ENCODE results near the gene ZFR2.
"Not testable (repeated sequence)": the region's sequence is repeated elsewhere in the genome, so short reads cannot be mapped to it uniquely, and the experiment has no call there.

The ZFR2 gene

DNA sequence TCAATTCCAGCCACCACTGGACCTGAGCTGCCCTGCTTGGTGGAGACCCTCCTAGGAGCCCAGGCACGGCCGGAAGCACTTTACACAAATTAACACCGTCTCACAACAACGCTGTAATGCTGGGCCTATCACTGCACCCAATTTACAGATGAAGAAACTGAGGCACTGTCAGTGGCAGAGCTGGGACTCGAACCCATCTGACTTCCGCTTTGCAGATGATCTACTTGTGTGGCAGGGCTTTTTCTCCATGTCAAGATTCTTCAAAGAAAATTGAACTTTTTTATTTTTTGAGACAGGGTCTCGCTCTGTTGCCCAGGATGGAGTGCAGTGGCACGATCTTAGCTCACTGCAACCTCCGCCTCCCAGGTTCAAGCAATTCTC, 33.8 kb downstream of the ZFR2 start:
- no peak for DNase-seq

DNA sequence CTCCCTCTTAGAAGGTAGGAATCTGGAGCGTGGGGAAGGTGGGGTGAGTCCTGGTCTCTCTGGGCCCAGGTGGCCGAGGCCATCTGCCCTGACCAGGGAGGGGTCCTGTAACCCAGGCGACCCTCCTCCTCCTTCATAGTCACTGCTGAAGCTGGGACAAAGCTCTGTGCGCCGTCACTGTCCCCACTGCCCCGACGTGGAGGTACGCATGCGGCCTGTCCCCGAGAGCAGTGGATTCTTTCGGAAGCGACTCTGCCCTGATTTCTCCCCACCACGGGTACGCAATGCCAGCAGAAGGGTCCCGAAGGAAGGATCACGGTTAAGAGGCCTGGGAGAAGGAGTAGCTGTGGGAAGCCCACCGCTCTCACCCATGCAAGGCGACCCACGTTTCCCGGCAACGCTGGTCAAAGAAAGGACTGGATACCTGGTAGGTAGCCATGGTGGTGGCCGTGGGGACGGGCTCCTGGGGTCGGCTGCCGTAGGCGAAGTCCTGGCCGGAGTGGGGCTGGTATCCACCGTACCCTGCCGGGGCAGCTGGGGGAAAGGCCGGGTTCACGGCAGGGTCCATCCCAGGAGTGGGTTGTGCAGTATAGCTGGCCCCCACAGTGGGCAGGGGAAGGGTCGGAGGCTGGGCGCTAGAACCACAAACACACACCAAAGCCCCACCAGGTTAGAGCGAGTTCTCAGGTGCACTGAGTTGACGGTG, 34.3 kb downstream of the ZFR2 start:
- no peak for DNase-seq

DNA sequence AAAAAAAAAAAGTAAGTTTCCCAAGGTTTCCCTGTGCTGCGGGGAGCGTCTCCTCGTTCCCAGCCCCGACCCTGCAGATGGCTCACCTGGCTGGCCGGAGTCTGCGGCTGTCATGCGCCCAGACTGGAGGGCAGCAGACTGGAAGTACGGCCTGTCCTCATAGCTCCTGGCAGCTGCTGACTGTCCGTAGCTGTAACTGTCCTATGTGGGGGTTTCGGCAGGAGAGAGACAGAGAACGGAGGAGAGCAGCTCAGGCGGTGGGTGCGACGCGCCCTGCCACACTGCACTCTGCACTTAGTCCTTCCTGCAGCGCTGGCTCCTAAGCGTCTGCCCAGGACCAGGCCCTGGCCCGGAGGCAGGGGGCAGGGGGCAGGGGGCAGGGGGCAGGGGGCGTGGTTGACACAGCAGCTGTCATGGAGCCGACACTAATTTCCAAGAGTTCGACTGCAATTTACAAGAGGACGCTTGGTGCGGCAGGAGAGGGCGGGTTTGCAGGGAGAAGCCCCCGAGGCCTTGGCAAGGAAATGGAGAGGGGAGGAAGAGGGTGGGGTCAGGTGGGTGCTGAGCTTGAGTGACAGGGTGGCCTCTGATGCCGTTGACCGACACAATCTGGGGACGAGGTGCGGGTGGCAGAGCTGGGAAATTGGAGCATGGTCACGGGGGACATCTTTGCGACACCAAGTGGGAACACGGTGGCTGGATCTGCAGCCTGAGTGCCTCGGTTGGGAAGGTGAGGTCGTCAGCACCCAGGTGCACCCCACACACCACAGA, 35.1 kb downstream of the ZFR2 start:
- no peak for DNase-seq

DNA sequence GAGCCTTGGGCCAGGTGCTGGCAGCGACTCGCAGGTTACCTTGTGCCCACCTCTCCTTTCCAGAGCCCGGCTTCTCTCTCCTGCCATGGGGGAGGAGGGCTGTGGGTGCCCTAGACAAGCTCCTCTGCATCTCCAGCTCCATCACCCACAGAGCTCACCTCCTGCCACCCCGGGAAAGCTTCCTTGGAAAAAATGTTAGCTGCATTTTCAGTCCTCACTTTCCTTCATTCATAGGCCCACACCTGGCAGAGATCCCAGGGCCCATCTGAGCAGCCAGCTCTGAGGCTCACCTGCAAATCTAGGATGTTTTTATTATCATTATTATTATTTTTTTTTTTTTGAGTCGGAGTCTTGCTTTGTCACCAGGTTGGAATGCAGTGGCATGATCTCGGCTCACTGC, 36.8 kb downstream of the ZFR2 start:
- DNase-seq, result no peak

DNA sequence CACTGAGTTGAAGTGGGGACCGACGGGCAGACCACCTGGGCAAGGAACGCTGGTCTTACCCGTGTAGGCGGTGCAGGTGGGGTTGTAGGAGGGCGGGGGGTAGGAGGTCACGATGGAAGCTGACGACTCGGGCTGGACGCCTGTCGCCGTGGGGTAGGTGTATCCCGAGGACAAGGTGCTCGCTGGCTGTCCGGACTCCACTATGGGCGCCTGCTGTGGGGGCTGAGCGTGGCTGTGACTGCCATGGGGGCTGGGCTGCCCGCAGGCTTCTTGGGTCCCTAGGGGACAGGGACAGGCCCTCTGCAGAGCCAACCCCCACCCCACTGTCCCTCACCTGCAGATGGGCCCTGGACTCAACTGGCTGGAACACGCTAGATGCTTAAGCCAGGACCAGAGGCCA, 37.2 kb downstream of the ZFR2 start:
- no peak for DNase-seq

DNA sequence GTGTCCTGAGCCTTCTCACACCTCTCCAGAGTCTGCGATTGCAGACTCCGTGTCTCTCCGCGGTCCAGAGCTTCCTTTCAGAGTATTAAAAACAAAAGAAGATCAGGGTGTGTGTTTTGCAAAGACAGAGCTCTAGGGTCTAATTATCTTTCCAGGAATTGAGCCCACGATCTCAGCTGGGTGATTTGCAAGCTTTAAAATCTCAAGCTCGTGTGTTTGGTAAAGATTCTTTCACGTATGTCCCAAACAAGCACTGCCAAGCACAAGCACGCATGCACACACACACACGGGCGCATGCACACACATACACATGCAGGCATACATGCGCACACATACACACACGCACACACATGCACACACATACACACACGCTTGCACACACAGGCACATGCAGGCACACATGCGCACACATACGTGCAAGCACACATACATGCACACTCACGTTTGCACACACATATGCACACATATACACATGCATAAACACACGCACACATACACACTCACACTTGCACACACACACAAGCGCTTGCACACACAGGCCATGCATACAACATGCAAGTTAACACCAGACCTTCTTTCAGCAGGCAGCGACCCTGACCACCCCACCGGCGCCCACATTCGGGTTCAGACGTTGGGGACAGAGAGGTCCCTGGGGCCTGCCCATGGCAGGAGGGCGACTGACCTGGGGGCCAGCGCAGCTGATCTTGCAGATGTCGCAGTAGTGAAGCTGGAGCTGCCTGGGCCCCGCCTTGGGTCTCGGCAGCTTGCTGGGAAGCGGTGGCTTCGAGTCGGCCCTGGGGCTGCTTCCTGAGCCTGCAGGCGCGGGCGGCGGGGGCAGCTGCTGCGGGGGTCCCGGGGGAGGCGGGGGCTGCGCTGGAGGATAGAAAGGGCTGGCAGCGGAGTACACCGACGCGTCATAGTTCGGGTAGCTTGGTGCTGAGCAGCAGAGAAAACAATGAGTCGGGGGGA, 37.9 kb downstream of the ZFR2 start:
- DNase-seq, result no peak

DNA sequence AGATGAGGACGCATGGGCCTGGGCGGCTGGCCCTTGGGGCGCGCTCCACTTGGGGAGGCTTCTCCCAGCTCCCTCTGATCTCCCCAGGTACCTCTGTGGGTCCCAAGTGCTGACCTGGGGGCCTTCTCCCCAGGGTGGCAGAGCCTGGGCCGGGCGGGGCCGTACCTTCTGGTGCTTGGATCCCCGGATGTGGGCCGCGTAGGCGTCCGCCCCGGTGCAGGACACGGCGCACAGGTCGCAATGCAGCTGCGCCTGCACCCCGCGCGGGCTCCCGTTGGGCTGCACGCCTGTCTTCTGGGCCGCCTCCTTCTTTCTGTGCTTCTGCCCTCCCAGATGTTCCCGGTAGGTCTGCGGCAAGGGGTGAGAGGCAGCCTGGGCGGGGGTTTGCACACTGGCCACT, 41.5 kb downstream of the ZFR2 start:
- no peak for DNase-seq

DNA sequence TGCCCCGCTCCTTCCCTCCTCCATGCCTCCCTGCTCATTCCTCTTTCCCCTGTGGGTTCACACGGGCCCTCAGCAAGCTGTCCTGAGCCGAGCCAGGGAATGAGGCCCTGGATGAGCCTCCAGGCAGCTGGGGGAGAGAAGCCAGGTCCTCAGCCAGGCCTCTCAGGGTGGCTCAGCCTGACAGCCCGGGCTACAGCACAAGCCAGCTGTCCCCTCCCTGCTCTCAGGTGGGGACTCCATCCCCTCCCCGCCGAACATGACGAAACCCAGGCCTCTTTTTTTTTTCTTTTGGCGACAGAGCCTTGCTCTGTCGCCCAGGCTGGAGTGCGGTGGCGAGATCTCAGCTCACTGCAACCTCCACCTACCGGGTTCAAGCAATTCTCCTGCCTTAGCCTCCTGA, 42.7 kb downstream of the ZFR2 start:
- no peak for DNase-seq

DNA sequence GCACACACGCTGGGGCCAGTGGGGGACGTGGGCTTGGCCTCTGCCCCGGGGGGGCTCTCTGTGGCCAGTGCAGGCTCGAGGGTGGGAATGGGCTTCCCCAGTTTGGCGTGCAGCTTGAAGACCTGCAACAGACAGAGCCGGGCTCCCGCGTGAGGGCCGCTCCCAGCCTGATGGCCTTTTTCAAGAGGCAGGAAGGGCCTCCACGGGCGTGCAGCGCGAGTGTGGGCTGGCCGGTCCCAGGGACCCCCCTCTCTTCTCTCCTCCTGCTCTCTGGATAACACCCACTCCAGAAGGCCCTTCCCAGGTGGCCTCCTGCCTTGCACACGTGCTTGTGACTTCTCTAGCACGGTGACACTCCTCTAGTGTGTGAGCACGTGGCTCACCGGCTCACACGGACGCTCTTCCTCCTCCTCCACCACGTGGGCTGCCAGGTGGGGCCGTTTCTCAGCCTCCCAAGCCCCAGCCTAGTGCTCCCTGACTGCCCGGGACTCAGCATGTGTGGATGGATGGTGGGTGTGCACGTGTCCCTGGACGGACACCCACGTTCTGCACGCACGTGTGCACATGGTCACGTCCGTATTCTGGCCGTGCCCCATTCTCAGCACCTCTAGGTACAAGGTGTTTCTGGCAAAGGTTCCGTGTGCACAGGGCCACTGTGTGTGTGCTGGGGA, 43.4 kb downstream of the ZFR2 start:
- DNase-seq, result no peak

DNA sequence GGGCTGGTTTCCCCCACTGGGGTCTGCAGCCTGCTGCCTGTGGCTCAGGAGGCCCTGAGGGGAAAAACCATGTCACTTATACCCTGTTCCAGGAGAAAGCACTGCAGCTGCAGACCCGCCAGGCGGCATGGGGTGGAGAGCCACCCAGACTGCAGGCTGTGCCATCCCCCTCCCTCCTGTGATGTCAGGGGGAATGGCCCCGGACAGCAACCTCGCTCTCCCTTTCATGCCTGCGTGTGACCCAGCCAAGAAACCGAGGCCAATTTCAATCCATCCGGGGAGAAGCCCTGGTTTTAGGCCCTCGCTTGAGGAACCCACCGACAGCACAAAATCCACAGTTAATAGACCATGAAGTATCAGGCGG, 45.5 kb downstream of the ZFR2 start:
- DNase-seq, result no peak

DNA sequence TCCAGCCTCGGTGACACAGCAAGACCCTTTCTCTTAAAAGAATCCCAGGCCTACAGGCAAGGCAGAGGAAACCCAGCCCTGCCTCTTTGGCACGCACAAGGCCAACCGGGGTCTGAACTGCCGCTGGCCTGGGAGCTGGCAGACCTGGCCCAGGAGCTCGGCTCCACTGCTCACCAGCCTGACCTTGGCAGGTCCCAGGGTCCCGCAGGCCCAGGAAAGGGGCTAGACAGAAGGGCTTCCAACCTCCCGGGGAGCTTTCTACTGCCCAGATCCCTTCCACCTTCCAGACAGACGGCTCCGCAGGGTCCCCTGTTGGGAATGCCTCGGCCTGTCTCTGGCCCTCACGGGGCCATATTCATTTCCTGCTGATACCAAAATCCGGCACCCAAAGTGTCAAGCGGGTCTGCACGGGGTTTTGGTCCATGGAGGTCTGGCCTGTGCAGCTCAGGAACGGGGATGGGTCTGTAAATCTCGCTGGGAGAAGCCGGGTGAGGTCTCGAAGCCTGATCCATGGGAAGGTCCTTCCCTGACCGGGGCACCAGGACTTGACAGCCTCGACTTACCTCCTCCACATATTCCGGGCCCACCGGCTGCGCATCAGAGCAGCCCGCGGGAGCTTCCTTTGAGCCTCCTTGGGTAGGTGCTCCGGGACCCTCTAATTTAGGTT, 46.0 kb downstream of the ZFR2 start:
- DNase-seq, result no peak

DNA sequence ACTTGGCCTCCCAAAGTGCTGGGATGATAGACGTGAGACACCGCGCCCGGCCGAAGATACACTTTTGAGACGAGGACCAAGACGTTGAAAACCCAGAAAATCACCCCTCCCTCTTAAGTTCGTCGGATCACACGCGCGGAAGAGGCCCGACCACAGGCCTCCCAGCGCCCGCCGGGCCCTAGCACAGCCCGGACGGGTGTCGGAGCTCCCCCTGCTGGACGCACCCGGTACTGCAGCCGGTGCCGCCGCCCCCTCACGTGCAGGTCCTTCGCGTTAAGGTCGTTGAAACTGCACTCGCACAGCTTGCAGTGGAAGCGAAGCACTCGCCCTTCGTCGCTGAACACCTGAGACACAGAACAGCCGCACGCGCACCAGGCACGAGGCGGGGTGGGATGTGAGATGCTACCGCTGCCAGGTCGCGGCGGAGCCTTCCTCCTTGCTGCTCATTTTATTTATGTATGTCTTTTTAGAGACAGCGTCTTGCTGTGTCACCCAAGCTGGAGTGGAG, 46.9 kb downstream of the ZFR2 start:
- DNase-seq, result peak; percentile 95 to 96

DNA sequence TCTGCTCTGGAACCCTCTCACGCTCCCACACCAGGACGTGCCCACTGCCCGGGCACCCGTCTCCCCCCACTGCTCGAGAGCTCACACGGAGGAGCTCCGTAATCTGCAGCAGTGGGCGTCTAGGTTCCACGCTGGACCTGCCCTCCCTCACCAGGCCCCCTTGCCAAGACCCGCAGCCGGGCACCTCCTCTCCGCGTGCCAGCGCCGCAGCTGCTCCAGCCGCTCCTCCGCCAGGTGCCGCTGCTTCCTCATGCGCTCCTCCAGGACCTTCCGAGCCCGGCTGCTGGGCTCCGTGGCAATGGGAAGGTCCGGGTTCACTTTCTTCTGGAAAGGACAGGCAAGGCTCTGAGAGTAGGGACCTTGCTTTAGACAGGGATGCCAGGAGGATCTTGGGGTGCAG, 47.7 kb downstream of the ZFR2 start:
- DNase-seq, result no peak

DNA sequence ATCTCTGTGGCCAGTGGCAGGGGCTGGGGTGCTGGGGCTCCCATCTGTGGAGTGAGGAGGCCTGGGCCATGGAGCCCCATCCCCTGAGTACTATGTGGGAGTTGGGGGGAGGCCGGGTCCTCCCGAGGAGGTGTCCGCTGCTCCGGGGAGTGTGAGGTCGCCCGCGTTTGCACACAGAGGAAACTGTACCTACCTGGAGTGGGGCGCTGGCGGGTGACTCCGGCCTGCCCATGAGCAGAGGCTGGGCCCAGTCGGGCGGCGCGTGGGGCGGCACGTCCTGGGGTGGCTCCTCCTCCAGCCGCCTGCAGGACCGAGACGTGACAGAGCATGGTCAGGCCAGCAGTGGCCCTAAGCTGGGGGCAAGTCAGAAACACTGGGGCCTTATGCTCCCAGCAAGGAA, 48.8 kb downstream of the ZFR2 start:
- DNase-seq, result no peak

DNA sequence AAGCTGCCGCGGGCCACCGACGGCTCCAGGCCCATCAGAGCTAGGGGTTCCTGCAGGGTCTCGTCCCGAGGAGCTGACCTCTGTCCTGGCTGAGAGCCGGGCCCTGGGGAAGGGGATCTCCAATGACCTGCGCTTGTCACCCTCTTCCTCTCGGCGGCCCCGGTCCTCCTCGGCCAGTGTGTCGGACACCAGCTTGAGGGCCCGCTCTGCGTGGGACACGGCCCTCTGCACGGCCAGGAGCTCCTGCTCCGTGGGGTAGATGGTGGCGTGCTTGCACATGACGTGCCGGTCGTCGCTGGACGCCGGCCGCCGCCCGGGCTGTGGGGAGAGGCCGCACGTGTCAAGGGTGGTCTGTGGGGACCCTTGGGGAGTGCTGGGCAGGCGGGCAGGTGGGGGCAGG, 49.9 kb downstream of the ZFR2 start:
- no peak for DNase-seq

DNA sequence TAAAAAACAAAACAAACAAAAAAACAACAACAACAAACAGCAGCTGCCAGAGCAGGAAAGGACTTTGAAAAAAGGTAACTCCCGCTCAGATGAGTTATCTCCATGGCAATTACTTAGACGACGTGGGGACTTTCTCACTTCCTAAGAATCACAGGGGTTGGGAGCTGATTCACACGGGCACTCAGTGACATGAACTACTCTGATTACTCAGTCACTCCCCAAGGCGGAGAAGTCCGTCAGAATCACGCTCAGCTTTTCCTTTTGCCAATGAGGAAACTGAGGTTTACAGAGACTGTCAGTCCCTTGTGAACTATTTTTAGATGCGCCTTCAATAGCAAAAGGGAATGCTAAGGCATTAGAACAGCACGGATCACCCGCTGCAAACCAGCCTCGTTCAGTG, 50.4 kb downstream of the ZFR2 start:
- peak; percentile 62 to 66 for DNase-seq

DNA sequence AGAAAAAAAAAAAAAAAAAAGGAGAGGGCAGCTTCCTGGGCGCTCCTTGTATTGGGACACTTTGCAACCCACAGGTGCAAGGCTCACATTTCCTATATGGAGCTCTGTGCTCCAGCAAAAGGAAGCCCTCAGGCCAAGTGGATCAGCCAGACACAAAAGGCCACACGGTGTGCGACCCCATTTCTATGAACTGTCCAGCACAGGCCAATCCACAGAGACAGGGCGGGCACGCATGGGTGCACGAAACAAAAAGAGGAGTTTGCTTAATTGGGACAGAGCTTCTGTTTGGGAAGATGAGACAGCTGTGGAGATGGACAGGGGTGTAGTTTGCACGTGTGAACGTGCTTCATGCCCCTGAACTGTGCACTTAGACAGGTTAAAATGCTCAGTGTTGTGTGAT, 51.1 kb downstream of the ZFR2 start:
- DNase-seq, result no peak

DNA sequence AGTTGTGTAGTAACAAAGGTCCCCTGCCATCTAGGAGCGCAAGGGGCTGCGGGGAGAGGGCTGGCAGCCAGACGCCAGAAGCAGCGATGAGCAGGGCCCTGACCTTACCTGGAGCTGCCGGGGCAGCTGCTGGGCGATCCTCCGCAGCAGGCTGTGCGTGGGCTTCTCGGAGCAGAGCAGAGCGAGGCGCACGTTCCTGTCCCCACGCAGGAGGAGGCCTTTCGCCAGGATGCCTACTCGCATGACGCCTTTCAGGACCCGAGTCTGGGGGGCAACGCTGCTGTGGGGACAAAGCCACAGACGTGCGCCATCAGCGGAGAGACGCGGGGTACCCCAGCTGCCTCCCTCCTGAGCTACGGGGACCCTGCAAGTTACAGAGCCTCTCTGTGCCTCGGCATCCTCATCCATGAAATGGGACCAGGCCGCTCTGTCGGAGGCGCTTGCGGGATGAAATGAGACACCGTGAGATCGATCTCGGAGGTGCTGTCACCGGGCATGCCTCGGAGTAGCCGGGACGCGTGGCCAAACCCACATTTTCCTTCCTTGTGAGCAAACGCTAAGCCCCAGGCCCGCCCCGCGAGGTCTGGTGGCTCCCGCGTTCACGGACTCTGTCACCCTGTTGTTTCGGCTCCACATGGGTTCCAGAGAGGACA, 52.1 kb downstream of the ZFR2 start:
- no peak for DNase-seq

DNA sequence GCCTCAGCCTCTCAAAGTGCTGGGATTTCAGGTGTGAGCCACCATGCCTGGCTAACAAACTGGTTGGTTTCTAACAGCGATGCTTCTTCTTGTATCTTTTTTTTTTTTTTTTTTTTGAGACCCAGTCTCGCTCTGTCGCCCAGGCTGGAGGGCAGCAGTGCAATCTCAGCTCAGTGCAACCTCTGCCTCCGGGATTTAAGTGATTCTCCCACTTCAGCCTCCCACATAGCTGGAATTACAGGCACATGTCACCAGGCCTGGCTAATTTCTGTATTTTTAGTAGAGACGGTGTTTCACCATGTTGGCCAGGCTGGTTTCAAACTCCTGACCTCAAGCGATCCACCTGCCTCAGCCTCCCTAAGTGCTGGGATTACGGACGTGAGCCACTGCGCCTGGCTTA, 52.7 kb downstream of the ZFR2 start:
- DNase-seq, result not testable (repeated sequence)

DNA sequence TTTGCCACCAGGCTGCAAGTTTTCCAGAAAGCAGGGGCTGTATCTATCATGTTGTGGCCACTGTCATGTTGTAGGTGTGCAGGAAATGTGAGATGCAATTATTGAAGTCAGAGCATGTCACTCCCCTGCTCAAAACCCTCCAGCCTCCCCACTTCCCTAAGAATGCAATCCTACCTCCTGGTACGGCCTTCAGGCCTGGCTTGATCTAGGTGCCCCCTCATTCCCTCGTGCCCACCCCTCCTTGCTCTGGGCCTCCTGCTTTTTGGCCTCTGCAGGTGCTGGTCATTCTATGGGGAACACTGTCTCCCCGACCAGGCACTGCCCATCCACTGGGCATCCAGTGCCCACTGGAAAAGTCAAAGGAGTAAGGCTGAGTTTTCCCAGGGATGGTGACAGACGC, 54.2 kb downstream of the ZFR2 start:
- no peak for DNase-seq

DNA sequence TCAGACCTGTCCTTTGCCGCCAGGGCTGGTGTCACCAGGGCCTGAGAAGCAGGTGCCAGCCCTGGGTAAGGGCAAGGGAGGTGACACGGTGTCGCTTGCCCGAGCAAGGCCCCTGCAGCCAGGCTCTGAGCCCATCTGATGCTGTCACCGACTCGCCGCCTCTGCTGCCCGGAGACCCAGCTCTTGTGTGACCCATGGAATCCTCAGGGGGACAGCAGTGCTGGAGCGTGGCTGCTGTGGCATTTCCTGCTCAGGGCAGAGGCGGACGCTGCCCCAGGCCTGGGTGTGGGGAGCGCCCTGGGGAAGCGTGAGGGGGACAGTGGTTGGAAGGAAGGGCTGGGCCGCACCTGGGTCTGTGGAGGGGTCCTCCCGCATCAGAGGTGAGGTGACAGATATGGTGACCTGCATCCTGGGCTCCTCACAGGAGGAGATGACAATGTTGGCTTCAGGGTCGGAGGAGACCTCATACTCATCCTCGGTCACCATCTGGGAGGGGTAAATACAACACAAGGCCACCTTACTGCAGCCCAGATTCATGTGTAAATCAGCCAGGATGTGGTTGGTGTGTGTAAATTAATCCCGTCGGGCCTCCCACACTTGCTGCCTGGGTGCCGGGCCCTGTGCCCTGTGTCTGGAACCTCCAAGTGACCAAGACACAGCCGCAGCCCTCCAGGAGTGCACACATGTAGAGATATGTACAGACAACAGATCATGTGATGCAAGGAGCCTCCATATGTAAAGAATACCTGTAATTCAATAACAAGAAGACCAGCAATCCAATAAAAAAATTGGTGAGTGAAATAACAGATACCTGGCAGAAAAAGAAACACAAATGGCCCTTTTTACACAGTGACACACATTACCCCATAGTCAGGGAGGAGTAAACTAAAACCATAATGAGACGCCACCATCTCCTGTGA, 55.1 kb downstream of the ZFR2 start:
- peak; percentile 37 to 43 for DNase-seq

All from activated T-cell treated with anti-CD3 and anti-CD28 coated beads, Interleukin-2, amount 50 U/mL, for 48 hours (primary cell).